Body of pancreas (tissue), 4 donors: ENCODE results near the gene MYOCOS.

Experiments
- CTCF ChIP-seq, 7 experiments: fragments of 450-650 bp in 4 of 7; fragments of 200-600 bp in 3 of 7; sonication (generic) in 3 of 7; IDR thresholded peaks; one replicate each; pipeline ENCODE4 v1.5.1; 2016 to 2019; ENCODE audit warnings: antibody characterized with exemption in 7 of 7
- POLR2A ChIP-seq, 3 donors: fragments of 450-650 bp; IDR thresholded peaks; one replicate each; pipeline ENCODE4 v1.6.1; 2016; ENCODE audit warnings: antibody characterized with exemption in 3 of 3, mild to moderate bottlenecking in 2 of 3

GRCh38 chr1:171596119-171596518 is 25.9 kb upstream of the MYOCOS start:
- TF ChIP-seq CTCF (IDR thresholded peaks at IDR 0.05) (no peak), POLR2A (IDR thresholded peaks at IDR 0.05) (no peak)
